NCI-H1417 treated with DMSO at 0.1 percent for 48 hours (cell line): ENCODE data around the gene ACSL4.
"Not testable (repeated sequence)": the region's sequence is repeated elsewhere in the genome, so short reads cannot be mapped to it uniquely, and the experiment has no call there.

ENCODE experiments used
- DNase-seq: peaks from one replicate; lab custom pipeline; 2025; lab: John Stamatoyannopoulos, UW

Gene ACSL4

DNA sequence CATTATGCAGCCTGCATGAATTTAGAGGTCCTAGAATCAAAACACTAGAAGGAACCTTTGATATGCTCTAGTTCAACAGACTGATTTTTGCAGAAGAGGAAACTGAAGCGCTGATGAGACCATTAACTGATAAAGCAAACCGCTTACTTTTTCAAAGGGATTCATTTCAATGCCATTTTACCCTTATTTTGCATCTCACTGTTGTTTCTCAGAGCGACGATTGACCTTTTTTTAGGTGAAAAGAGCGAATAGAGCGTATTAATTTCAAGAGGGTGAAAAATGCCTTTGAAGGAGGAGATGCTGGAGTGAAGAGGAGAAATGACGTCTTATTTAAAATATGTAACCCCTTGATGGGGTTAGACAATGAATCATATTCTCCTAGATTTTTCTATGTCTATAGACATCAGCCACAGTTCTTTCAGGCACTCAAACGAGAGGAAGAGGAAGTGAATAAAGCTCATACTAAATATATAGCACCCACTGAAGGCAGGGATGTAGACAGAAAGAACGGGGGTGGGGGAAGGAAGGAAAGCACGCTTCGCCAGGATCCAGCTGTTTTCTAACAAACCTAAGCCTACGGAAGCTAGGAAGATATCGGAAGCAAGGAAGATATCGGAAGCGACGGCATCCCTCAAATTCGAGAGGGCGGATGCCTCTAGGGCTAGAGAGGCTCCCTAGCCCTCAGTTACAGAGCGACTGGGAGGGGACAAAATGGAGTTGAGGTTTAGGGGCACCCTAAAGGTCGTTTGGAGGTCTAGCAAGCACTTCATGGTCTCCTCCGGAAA, 848 bp downstream of the ACSL4 start:
- no peak for DNase-seq

DNA sequence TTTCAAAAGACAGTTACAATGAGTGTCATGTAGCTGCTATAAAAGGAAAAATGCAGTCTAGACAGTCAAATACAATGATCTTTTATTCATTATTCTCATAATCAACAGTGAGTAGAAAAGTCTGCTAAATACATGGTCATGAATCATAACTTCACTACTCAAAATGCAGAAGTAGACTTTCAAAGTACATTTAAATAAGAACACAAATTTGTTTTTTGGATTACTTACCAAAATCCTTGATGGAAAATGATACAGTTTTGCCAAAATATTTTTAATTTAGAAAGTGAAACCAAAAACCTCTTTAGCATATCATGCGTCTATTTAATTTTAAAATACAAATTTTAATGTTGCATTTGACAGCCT, 4.9 kb downstream of the ACSL4 start:
- DNase-seq, result no peak

DNA sequence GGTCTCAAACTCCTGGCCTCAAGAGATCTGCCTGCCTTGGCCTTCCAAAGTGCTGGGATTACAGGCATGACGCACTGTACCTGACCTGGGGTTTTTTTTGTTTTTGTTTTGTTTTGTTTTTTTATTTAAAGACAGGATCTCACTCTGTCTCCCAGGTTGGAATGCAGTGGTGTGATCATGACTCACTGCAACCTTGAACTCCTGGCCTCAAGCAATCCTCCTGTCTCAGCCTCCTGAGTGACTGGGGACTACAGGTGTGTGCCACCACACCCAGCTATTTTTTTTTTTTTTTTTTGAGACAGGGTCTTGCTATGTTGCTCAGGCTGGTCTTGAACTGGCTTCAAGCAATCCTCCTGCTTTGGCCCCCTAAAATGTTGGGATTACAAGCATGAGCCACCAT, 8.1 kb downstream of the ACSL4 start:
- not testable (repeated sequence) for DNase-seq

DNA sequence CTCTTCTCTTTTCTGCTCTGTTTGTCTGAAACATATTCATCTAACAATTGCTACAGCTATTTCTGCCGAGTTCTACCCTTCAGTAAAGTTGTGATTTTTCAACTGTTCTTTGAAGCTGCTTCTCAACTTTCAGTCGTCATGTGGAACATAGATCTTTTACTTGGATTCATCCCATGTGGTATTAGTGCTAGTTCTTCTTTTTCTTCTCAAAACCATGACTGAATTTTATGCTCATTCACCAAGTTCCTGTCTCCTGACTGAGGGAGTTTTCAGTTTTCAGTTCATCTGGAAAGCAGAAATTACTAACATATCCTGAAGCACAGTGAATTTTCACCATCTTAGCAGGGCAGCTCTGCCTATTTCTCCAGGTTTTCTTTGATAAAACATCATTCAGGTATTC, 12.1 kb downstream of the ACSL4 start:
- DNase-seq, result no peak

DNA sequence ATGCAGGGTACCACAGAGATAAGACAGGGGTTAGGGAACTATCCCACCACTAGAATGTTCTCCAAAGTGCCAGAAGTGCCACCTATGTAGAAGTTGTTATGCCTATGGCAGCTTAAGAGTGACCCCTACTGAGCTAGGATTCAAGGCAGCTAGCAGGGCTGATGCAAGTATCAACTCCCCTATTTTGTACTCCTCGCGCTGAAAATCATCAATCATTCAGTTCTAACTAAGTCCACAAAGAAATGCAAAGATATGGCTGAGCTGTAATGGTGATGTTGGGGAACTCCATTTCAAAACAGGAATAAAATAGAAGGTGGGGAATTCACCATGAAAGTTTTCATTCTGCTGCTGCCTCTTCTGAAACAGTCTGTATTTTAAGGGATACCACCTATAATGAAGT, 13.8 kb downstream of the ACSL4 start:
- no peak for DNase-seq

DNA sequence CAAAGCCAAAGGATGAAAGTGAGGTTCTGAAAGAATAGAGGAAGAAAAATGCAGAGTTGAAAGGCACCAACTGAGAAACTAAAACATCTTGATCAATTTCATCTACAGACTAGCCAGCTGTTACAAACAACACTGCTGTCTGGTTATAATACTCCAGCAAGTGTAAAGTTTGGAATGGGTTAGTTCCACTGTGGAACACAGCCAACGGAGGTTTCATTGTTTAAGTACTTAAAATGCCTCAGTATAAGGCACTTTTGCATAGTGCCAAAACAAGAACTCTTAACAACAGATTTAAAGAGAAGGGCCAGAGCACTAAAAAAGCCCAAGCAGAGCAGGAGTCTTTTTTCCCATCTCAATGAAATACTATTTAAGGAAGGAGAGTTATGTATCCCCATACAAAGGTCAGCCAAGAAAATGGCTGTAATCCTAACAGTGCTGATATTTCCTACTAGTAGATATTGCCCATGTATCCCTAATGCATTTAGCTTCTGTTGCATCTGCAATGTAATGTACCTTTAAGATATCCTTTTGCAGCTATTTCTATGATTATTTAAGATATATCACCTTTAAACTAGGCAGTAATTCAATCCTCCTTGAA, 16.5 kb downstream of the ACSL4 start:
- DNase-seq, result no peak

DNA sequence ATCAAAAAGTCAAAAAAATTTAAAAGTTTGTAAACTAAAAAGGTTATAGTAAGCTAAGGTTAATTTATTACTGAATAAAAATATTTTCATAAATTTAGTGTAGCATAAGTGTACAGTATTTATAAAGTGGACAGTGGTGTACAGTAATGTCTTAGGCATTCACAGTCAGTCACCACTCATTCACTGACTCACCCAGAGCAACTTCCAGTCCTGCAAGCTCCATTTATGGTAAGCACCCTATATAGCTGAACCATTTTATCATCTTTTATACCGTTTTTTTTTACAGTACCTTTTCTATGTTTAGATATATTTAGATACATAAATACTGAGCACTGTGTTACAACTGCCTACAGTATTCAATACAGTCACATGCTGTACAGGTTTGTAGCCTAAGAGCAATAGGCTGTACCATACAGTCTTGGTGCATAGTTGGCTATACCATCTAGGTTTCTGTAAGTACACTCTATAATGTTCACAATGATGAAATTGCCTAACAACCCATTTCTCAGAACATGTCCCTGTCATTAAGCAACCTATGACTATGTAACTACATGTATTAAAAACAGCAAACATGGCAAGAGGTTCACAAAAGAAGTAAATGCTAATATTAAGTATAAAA, 18.6 kb downstream of the ACSL4 start:
- no peak for DNase-seq

DNA sequence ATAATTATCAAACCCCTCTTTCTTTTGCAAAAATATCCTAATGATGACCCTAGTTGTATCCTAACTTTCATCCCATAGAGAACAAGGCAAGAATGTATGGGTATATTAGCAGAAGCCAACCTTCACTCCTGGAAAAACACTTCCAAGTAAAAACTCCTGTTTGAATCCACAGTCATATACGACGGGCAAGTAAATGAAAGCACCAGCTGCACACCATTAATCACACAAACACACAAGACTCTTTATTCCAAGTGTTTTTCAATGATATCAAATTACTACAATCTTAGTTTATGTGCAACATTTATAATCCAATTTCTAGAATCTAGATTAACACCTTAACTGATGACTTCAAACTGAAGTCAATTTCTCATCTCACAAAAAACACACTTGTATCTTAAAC, 22.9 kb downstream of the ACSL4 start:
- no peak for DNase-seq

DNA sequence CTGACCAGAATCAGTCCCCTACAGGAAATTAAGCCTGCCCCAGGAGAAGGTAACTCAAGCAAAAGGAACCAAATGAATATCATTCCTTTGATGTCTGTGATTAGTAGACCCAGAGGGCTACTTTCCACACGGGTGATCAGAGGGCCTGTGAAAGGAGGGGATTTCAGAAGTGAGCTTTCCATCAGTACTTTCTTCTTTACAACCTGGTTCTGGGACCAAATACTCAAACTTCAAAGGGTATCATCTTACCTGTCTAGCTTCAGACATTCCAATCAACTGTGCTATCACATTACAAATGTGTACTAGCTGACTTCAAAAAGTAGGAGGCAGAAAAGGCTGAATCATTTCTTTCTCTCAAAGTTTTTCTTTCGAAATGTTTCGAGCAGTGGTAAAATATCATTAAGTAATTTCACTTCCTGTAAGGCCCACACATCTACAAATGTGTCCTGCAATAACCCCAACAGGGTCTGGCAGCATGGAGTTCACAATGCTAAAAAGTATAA, 23.9 kb downstream of the ACSL4 start:
- DNase-seq, result no peak

DNA sequence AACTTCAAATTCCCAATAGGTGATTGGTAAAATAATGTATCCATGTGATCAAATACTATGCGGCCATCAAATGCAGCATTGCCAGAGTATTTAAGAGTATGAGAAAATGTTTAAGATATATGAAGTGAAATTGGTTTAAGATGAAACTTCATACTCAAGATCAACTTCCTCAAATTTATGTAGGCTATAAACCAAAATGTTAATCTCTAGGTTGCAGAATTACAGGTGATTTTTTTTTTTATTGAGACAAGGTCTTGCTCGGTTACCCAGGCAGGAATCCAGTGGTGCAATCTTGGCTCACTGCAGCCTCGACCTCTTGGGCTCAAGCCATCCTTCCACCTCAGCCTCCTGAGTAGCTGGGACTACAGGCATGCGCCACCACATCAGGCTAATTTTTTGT, 25.3 kb downstream of the ACSL4 start:
- DNase-seq, result no peak

DNA sequence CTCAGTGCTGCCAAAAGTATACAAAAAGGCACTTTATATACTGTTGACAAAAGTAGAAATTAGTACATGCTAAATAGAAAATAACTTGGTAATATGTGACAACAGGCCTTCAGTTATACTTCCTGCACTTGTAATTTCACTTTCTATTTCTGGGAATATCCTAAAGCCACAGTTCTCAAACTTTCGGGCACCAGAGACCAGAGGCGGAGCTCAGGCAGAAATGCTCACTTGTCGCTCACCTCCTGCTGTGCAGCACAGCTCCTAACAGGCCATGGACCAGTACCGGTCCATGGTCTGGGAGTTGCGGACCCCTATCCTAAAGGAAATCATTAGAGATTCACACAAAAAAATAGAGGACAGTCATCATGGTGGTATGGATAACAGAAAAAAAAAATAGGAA, 25.7 kb downstream of the ACSL4 start:
- no peak for DNase-seq

DNA sequence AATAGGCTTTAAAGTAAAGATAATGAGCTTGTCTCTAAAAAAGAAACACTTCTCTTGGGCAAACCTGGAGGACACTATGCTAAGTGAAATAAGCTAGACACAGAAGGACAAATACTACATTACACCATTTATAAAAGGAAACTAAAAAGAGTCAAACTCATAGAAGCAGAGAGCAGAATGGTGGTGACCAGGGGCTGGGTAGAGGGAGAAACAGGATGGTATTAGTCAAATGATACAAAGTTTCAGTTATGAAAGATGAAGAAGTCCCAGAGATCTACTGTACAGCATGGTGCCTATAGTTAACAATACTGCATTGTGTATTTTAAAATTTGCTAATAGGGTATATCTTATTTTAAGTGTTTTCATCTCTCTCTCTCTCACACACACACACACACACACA, 28.5 kb downstream of the ACSL4 start:
- DNase-seq, result no peak

DNA sequence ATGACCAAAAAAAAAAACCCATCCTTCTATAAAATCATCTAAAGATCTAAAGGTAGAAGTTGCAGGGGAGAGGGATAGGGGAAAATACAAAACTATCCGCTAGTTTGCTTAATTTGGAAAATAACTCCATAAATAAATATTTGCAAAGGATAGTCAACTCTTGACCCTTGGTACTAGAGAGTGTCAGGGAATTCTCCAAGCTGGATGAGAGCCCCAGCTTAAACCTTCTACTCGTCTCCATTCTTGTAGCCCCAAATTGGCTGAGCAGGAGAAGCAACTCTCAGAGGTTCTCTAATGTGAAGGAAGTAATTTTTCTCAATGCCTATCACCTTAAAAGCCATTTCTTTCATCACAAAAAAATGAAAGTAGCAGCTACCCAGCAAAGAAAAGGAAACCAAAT, 35.2 kb downstream of the ACSL4 start:
- DNase-seq, result no peak

DNA sequence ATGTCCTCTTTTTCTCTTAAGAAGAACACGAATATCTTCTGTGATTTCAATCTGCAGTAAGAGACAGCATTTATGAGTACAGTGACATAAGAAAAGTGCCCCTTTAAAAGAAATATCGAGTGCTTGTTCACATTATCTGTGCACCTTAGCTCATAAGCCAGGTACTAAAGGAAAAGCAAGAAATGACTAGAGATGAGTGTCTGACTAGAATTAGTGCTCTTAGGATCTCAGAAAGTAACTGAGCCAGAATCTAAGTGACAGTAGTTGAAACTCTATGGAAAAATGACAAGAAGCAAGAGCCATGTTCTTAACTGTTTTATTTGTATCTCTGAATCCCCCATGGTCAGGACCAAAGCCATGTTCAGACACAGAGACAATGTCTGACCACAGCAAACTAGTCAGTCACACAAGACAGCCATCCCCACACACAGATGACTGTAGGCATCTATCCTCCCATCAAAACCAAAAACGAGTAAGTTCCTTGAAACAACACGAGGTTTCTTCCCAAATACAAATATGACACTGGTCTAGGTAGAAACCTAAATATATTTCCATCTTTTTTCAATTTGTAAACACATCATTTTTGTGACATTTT, 36.8 kb downstream of the ACSL4 start:
- DNase-seq, result no peak

DNA sequence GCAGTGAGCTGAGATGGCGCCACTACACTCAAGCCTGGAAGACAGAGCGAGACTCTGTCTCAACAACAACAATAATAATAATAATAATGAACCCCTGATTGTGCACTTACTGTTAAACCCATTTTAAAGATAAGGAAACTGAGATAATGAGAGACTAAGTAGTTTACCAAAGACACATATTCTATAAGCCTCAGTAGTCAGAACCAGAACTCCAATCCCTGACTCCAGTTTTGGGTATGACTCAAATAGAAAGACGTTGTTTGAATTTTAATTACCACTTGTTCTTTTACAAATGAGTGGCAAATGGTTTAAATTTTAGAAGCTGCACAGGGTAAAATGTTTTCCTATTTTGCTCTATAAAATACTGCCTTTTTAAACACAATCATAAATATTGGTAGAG, 37.4 kb downstream of the ACSL4 start:
- DNase-seq, result no peak

DNA sequence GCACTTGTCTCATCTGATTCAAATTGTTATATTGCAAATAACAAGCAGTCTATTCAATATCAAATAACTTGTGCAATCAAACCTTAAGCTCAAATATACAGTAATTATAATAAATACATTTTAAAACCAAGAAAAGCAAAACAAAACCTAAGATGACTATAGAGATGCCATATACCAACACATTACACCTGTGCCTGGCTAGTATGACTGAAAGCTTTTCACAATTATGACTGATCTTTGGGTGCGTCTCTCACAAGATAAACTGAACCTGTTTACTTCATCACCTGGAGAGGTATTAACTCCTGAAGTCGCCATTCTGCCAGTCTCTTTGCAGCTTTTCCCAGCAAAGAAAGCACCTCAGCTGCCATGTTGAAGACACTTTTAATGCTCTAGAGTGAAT, 41.3 kb downstream of the ACSL4 start:
- no peak for DNase-seq

DNA sequence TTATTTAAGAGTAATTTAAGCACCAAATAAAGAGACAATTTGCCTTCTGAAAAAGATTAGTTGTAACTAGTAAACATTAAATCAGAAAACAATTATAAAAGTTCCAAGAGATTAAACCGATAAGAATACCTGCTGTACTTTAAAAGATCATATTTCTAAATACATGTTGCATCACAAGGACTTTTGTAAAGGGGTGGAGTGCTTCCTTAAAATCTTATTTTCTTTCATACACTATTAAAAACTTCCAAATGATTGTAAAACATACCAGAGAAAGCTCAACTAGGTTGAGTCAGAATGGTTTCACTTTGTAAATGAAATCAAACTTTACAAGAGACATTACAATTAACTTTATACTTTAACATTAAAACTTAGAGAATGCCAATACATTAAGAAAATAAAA, 41.8 kb downstream of the ACSL4 start:
- DNase-seq, result no peak

DNA sequence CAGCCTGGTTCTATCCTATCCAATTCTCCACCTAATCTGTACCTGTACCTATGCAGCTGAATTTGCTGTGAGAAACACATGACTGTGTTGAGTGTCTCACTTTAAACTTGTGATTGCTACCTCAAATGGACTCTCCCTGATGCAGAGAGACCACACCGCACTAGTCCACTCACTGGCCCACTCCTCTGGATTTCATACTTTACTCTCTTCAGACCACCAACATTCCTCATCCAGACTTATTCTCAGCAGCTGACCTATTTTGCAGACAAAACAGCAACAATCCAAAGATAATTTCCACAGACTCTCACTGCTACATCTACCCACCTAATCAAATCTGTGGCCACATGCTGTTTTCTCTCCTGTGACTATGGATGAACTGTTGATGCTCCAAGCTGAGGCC, 45.2 kb downstream of the ACSL4 start:
- no peak for DNase-seq

DNA sequence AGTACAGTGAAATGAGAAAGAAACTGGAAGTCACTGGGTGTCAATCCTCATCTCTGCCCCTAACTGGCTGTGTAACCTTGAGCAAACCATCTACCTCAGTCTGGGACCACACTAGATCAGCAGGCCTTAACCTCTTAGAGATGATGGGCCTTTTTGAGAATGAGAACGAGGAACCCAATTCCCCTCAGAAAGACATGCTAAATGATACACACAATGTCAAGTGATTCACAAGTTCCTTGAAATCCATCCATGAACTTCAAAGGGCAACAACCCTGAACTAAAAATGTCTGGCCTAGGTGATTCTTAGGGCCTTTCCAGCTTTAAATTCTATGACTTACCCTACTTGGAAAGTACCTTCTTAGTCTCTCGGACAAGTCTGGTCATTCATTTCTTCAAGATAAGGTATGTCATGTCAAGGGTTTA, 47.4 kb downstream of the ACSL4 start:
- DNase-seq, result no peak

DNA sequence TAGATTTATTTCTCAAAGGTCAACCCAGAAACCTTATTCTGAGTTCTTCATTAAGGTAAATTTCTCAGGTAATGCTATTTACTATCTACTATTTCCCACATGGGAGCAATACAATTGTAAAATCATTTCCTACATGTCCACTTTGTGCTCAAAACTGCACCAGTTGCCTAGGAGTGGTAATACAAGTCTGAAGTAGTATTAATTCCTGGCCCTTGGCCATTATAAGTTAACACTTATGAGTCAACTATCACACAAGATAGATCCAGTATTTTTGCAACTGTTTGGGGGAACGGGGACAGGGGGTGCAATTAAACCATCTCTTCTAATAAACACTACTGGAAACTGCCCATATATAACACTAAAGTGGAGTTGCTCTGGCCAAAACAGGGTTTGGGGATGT, 48.9 kb downstream of the ACSL4 start:
- no peak for DNase-seq

DNA sequence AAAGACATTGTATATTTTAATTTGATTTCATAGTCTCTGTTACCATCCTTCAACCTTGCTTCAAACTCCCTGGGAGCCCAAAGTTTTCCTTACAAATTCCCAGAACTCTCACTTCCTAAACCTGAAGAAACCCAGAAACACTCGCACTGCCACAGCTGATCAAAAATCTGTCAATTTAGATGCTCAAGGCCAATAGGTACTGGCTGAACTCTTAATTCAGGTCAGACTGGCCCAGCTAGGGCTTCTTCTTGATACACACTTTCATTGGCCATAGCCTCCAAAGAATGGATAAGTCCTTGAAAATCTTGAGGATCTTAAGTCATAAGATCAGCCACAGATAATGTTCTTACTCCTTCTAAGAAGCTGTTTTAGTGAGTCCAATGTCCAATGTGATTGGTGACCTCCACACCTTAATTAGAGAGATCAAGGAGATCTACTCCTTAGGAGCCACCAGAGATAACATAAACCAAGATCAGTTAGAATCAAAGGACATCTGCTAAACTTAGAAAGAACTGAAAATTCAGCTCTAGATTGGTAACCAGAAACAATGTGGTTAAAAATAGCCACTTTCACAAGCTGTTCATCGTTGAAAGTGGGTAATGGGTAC, 51.5 kb downstream of the ACSL4 start:
- DNase-seq, result no peak

DNA sequence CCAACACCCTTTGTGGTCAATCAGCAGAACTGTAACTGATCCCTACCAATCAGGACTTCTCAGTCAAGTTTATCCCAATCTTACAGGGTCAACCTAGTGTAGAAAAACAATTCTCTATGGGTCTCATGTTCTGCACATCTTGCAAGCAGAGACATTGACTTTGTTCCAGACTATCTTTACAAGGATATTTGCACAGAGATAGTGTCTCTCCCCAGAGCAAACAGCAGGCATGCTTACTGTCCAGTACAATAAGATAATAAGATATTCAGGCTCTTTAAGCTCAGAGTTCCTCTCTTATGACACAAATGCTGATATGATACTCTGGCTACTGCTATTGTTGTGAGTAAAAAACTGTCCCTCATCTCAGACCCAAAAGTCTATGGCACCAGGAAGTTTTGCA, 53.2 kb downstream of the ACSL4 start:
- DNase-seq, result no peak

DNA sequence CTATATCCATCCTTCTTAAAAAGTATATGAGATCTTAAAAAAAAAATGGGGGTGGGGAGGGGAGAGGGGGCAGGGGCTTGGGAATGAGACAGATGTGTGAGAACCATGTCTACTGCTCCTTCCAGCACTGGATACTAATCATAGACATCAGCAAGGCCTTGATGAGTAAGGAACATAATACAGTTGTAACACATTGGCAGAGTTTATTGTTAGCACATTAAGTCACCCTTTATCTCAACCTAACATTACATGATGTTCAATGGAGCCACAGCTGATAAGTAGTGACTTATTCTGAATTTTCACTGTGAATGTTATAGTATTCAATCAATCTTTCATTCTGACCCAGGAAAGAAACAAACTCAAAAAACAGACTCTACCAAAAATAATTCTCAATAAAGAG, 60.8 kb downstream of the ACSL4 start:
- no peak for DNase-seq
